H9 (cell line): Measurements from ENCODE around the gene NKD1. TPM values are rescaled to one million over a fixed set of nuclear protein-coding genes. Genes with fewer than 3 reads are reported as not detected.

Experiments
- DNase-seq: peaks from one replicate; pipeline ENCODE4 v3.0.0-alpha.2; 2017
- H2AFZ ChIP-seq: one replicate; pipeline ENCODE4 v1.6.1; 2013; ENCODE audit warnings: mild to moderate bottlenecking, low read length, control low read depth, moderate library complexity
- H2AK5ac ChIP-seq: 2 replicates; pipeline ENCODE4 v1.6.1; 2013; ENCODE audit warnings: low read length, control low read depth, mixed read lengths; ENCODE audit not compliant: insufficient read length
- H2BK120ac ChIP-seq: one replicate; pipeline ENCODE4 v1.6.1; 2013; ENCODE audit warnings: low read depth, mild to moderate bottlenecking, low read length, control low read depth, inconsistent platforms; ENCODE audit not compliant: poor library complexity, severe bottlenecking
- H2BK12ac ChIP-seq: 2 replicates; pipeline ENCODE4 v1.6.1; 2013; ENCODE audit warnings: low read length, control low read depth, mixed read lengths, low read depth; ENCODE audit not compliant: insufficient read length
- H2BK15ac ChIP-seq: 2 replicates; pipeline ENCODE4 v1.6.1; 2013; ENCODE audit warnings: low read depth, low read length, control low read depth
- H2BK20ac ChIP-seq: one replicate; pipeline ENCODE4 v1.6.1; 2013; ENCODE audit warnings: low read depth, mild to moderate bottlenecking, low read length, control low read depth, inconsistent platforms; ENCODE audit not compliant: poor library complexity, severe bottlenecking
- H2BK5ac ChIP-seq: 2 replicates; pipeline ENCODE4 v1.6.1; 2013; ENCODE audit warnings: low read length, control low read depth, mixed read lengths; ENCODE audit not compliant: insufficient read length
- H3K14ac ChIP-seq: 2 replicates; pipeline ENCODE4 v1.6.1; 2013; ENCODE audit warnings: low read length, control low read depth; ENCODE audit not compliant: insufficient read depth
- H3K18ac ChIP-seq: 2 replicates; pipeline ENCODE4 v1.6.1; 2013; ENCODE audit warnings: low read depth, mild to moderate bottlenecking, mixed read lengths, low read length, control low read depth; ENCODE audit not compliant: insufficient read length
- H3K23ac ChIP-seq: 2 replicates; pipeline ENCODE4 v1.6.1; 2013; ENCODE audit warnings: low read length, control low read depth, mixed read lengths, low read depth; ENCODE audit not compliant: insufficient read length
- H3K23me2 ChIP-seq: 2 replicates; pipeline ENCODE4 v1.6.1; 2013; ENCODE audit warnings: low read depth, mild to moderate bottlenecking, mixed read lengths, low read length, control low read depth; ENCODE audit not compliant: insufficient read length, poor library complexity, severe bottlenecking
- H3K27ac ChIP-seq: 2 replicates; pipeline ENCODE4 v1.5.1; 2013; ENCODE audit warnings: low read length, control low read depth, mixed read lengths, low read depth; ENCODE audit not compliant: insufficient read length
- H3K27me3 ChIP-seq: 2 replicates; pipeline ENCODE4 v1.6.1; 2013; ENCODE audit warnings: low read length, control low read depth, inconsistent platforms; ENCODE audit not compliant: insufficient read depth
- H3K4ac ChIP-seq: 2 replicates; pipeline ENCODE4 v1.6.1; 2013; ENCODE audit warnings: low read depth, mild to moderate bottlenecking, control low read depth, inconsistent platforms, low read length, moderate library complexity
- H3K4me1 ChIP-seq: 2 replicates; pipeline ENCODE4 v1.6.1; 2013; ENCODE audit warnings: low read length, control low read depth, inconsistent platforms; ENCODE audit not compliant: insufficient read depth
- H3K4me2 ChIP-seq: 2 replicates; pipeline ENCODE4 v1.6.1; 2013; ENCODE audit warnings: low read length, control low read depth, mixed read lengths; ENCODE audit not compliant: insufficient read length, insufficient read depth
- H3K56ac ChIP-seq: 2 replicates; pipeline ENCODE4 v1.6.1; 2013; ENCODE audit warnings: low read depth, mild to moderate bottlenecking, mixed read lengths, low read length, control low read depth; ENCODE audit not compliant: insufficient read length
- H3K79me1 ChIP-seq: 2 replicates; pipeline ENCODE4 v1.6.1; 2013; ENCODE audit warnings: low read depth, mild to moderate bottlenecking, moderate library complexity, low read length, control low read depth, inconsistent platforms; ENCODE audit not compliant: insufficient read depth, poor library complexity, severe bottlenecking
- H3K79me2 ChIP-seq: 2 replicates; pipeline ENCODE4 v1.6.1; 2013; ENCODE audit warnings: low read length, control low read depth, inconsistent platforms; ENCODE audit not compliant: insufficient read depth
- H3K9ac ChIP-seq: 2 replicates; pipeline ENCODE4 v1.6.1; 2013; ENCODE audit warnings: low read length, control low read depth, mixed read lengths; ENCODE audit not compliant: insufficient read length; ENCODE audit errors: extremely low read depth
- H3K9me3 ChIP-seq: one replicate; pipeline ENCODE4 v1.6.1; 2013; ENCODE audit warnings: low read depth, low read length, inconsistent platforms; ENCODE audit not compliant: control insufficient read depth
- H3T11ph ChIP-seq: one replicate; pipeline ENCODE4 v1.6.1; 2013; ENCODE audit warnings: mild to moderate bottlenecking, low read length, control low read depth, inconsistent platforms
- H4K20me1 ChIP-seq: one replicate; pipeline ENCODE4 v1.6.1; 2013; ENCODE audit not compliant: control insufficient read depth, insufficient read length, insufficient read depth
- H4K5ac ChIP-seq: 2 replicates; pipeline ENCODE4 v1.6.1; 2013; ENCODE audit warnings: low read depth, mild to moderate bottlenecking, mixed read lengths, low read length, control low read depth; ENCODE audit not compliant: insufficient read length
- H4K8ac ChIP-seq: replicated peaks from 2 replicates; pipeline ENCODE4 v1.6.1; 2013; ENCODE audit warnings: low read length, control low read depth, mixed read lengths, low read depth; ENCODE audit not compliant: insufficient read length
- H4K91ac ChIP-seq: 2 replicates; pipeline ENCODE4 v1.6.1; 2013; ENCODE audit warnings: low read depth, mild to moderate bottlenecking, moderate library complexity, mixed read lengths, low read length, control low read depth; ENCODE audit not compliant: insufficient read length
- H3K27ac Mint-ChIP-seq, 3 experiments: 2 replicates in 2 of 3; 3 replicates in 1 of 3; pipeline ENCODE4 v1.8.0; 2020 to 2021; ENCODE audit warnings: mixed read lengths in 3 of 3, mild to moderate bottlenecking in 1 of 3, moderate library complexity in 1 of 3
- H3K27me3 Mint-ChIP-seq: 2 replicates; pipeline ENCODE4 v1.8.0; 2021; ENCODE audit warnings: low read depth, mild to moderate bottlenecking, moderate library complexity, mixed read lengths
- H3K36me3 Mint-ChIP-seq, 3 experiments: 2 replicates in 2 of 3; 3 replicates in 1 of 3; pipeline ENCODE4 v1.8.0; 2020 to 2021; ENCODE audit warnings: low read depth in 3 of 3, mixed read lengths in 3 of 3; ENCODE audit not compliant: insufficient read depth in 1 of 3
- H3K4me1 Mint-ChIP-seq, 2 experiments: 2 replicates each; pipeline ENCODE4 v1.8.0; 2020; ENCODE audit warnings: mixed read lengths in 2 of 2
- H3K4me3 Mint-ChIP-seq, 2 experiments: 2 replicates in 1 of 2; 3 replicates in 1 of 2; pipeline ENCODE4 v1.8.0; 2020 to 2021; ENCODE audit warnings: mild to moderate bottlenecking in 2 of 2, mixed read lengths in 2 of 2, moderate library complexity in 1 of 2
- H3K9me3 Mint-ChIP-seq, 2 experiments: 2 replicates in 1 of 2; 3 replicates in 1 of 2; pipeline ENCODE4 v1.8.0; 2020; ENCODE audit warnings: mild to moderate bottlenecking in 2 of 2, mixed read lengths in 2 of 2, moderate library complexity in 1 of 2
- CTCF ChIP-seq: fragments of 200-600 bp; sonication (generic); conservative IDR thresholded peaks from 3 replicates; pipeline ENCODE4 v1.8.0; 2021; ENCODE audit warnings: antibody characterized with exemption, mild to moderate bottlenecking
- WGBS: extraction: QIAGEN DNeasy Blood & Tissue Kit; methylation state at CpG from one replicate; pipeline ENCODE4 v1.1.7; 2013; ENCODE audit warnings: missing lambda C conversion rate, low lambda C conversion rate, mixed read lengths; ENCODE audit not compliant: insufficient read length; ENCODE audit errors: extremely low coverage; 5-methylcytosine and 5-hydroxymethylcytosine counted together
- total RNA-seq: library from RNA; stranded (reverse); gene quantifications from 2 replicates; pipeline ENCODE4 v1.2.1, GENCODE V29; 2021

The NKD1 gene
- total RNA-seq, 1 experiment from 2014 or later = 1.9 TPM

- H3K27me3 Mint-ChIP-seq = peaks cover 6% of the 10 kb centered on the region
- Histone ChIP-seq H2AFZ (no peak overlapping the region), H3K79me2 (no peaks in the 10 kb centered on the region), H3K9ac (no peak overlapping the region), H4K20me1 (no peaks in the 10 kb centered on the region), H3K23me2 (no peaks in the 10 kb centered on the region), H2AK5ac (no peak overlapping the region), H3K18ac (no peak overlapping the region), H3K4ac (no peak overlapping the region), H4K5ac (no peak overlapping the region), H2BK20ac (no peak overlapping the region), H3K23ac (no peak overlapping the region), H2BK120ac (no peak overlapping the region), H2BK12ac (no peak overlapping the region), H3K27ac (no peak overlapping the region), H3K4me2 (no peak overlapping the region), H2BK5ac (no peak overlapping the region), H3T11ph (no peak overlapping the region), H3K9me3 (no peaks in the 10 kb centered on the region), H3K56ac (no peak overlapping the region), H3K27me3 (no peaks in the 10 kb centered on the region), H3K4me1 (no peaks in the 10 kb centered on the region), H4K8ac (no peak overlapping the region), H3K14ac (no peak overlapping the region), H4K91ac (no peak overlapping the region), H3K79me1 (no peaks in the 10 kb centered on the region), H2BK15ac (no peak overlapping the region)
- H3K36me3 Mint-ChIP-seq = no peaks in the 10 kb centered on the region; a peak in 1 of 7 replicates
- H3K4me1 Mint-ChIP-seq = peaks cover 0 to 2% of the 10 kb centered on the region in 2 experiments; a peak in 2 of 4 replicates
- no peak for TF ChIP-seq CTCF
- H3K9me3 Mint-ChIP-seq = no peaks in the 10 kb centered on the region; a peak in 1 of 5 replicates
- no peak overlapping the region for H3K27ac Mint-ChIP-seq
- no peak for DNase-seq
- no peak overlapping the region; a peak in 1 of 5 replicates for H3K4me3 Mint-ChIP-seq
- WGBS = no CpG with 5 or more reads among the region's 11 CpGs
These were observed 105.7 kb downstream of the NKD1 start for GRCh38 chr16:50653633-50654519.
